Adipocyte (in vitro differentiated cells): ENCODE data around the gene MYOM3.

Experiments
- DNase-seq: peaks from one replicate; pipeline ENCODE4 v3.0.0-alpha.2; 2015; ENCODE audit warnings: low read depth
- H3K27me3 ChIP-seq: replicated peaks from 2 replicates; pipeline ENCODE4 v1.7.0; 2013; ENCODE audit warnings: mild to moderate bottlenecking, low read length, moderate library complexity; ENCODE audit not compliant: control insufficient read depth, insufficient read depth
- H3K36me3 ChIP-seq: 2 replicates; pipeline ENCODE4 v1.7.0; 2013; ENCODE audit warnings: low read length, mild to moderate bottlenecking, moderate library complexity; ENCODE audit not compliant: control insufficient read depth, insufficient read depth, severe bottlenecking
- H3K4me1 ChIP-seq: 2 replicates; pipeline ENCODE4 v1.7.0; 2013; ENCODE audit warnings: mild to moderate bottlenecking, low read length, moderate library complexity; ENCODE audit not compliant: control insufficient read depth, insufficient read depth
- H3K4me3 ChIP-seq: 2 replicates; pipeline ENCODE4 v1.7.0; 2013; ENCODE audit warnings: mild to moderate bottlenecking, low read length, moderate library complexity
- H3K9ac ChIP-seq: 2 replicates; pipeline ENCODE4 v1.7.0; 2013; ENCODE audit warnings: mild to moderate bottlenecking, low read length, moderate library complexity
- H3K9me3 ChIP-seq: 2 replicates; pipeline ENCODE4 v1.7.0; 2013; ENCODE audit warnings: mild to moderate bottlenecking, low read length, moderate library complexity; ENCODE audit not compliant: control insufficient read depth

MYOM3 gene

GRCh38 chr1:24111262-24111995 lies 506 bp downstream of the MYOM3 start:
- no peaks in the 10 kb centered on the region for H3K36me3 ChIP-seq
- no peak for DNase-seq
- peaks cover 4% of the 10 kb centered on the region for H3K27me3 ChIP-seq
- no peak overlapping the region for H3K4me3 ChIP-seq
- peaks cover 47% of the 10 kb centered on the region for H3K4me1 ChIP-seq
- no peaks in the 10 kb centered on the region for H3K9me3 ChIP-seq
- peak overlapping the region; percentile 65 for H3K9ac ChIP-seq

- H3K9ac ChIP-seq = peak overlapping the region; percentile 65
- no peak overlapping the region for H3K4me3 ChIP-seq
- DNase-seq = no peak
Measured at GRCh38 chr1:24110642-24111261, 1.2 kb downstream of the MYOM3 start.

GRCh38 chr1:24109686-24110475 lies 2.1 kb downstream of the MYOM3 start:
- H3K9ac ChIP-seq = no peak overlapping the region
- H3K9me3 ChIP-seq = no peaks in the 10 kb centered on the region
- H3K4me1 ChIP-seq = peaks cover 47% of the 10 kb centered on the region
- peaks cover 4% of the 10 kb centered on the region for H3K27me3 ChIP-seq
- no peaks in the 10 kb centered on the region for H3K36me3 ChIP-seq
- H3K4me3 ChIP-seq = no peak overlapping the region
- DNase-seq = no peak

More at GRCh38 chr1:24110642-24111261, 1.2 kb downstream of the MYOM3 start:
- H3K4me1 ChIP-seq = peaks cover 47% of the 10 kb centered on the region
- no peaks in the 10 kb centered on the region for H3K9me3 ChIP-seq
- no peaks in the 10 kb centered on the region for H3K36me3 ChIP-seq
- H3K27me3 ChIP-seq = peaks cover 4% of the 10 kb centered on the region

- no peak for DNase-seq
- Histone ChIP-seq H3K9ac (no peak overlapping the region), H3K4me1 (peaks cover 47% of the 10 kb centered on the region), H3K4me3 (no peak overlapping the region), H3K36me3 (no peaks in the 10 kb centered on the region), H3K9me3 (no peaks in the 10 kb centered on the region), H3K27me3 (no peaks in the 10 kb centered on the region)
Measured at GRCh38 chr1:24109166-24109483, 2.8 kb downstream of the MYOM3 start.

- Histone ChIP-seq H3K4me1 (peaks cover 47% of the 10 kb centered on the region), H3K9me3 (no peaks in the 10 kb centered on the region), H3K9ac (peak overlapping the region; percentile 66), H3K27me3 (no peaks in the 10 kb centered on the region), H3K36me3 (no peaks in the 10 kb centered on the region), H3K4me3 (no peak overlapping the region)
- DNase-seq = peak; percentile 54
Measured at GRCh38 chr1:24108334-24109165, 3.4 kb downstream of the MYOM3 start.

GRCh38 chr1:24107462-24108138 lies 4.3 kb downstream of the MYOM3 start:
- DNase-seq = no peak
- Histone ChIP-seq H3K9ac (peak overlapping the region; percentile 66), H3K4me3 (no peak overlapping the region), H3K36me3 (no peaks in the 10 kb centered on the region), H3K4me1 (peaks cover 45% of the 10 kb centered on the region), H3K9me3 (no peaks in the 10 kb centered on the region), H3K27me3 (no peaks in the 10 kb centered on the region)

GRCh38 chr1:24105368-24106160 lies 6.4 kb downstream of the MYOM3 start:
- Histone ChIP-seq H3K27me3 (no peaks in the 10 kb centered on the region), H3K9ac (no peak overlapping the region), H3K4me3 (no peak overlapping the region), H3K9me3 (no peaks in the 10 kb centered on the region), H3K36me3 (no peaks in the 10 kb centered on the region), H3K4me1 (peaks cover 25% of the 10 kb centered on the region)
- no peak for DNase-seq

- no peaks in the 10 kb centered on the region for H3K36me3 ChIP-seq
- peaks cover 20% of the 10 kb centered on the region for H3K4me1 ChIP-seq
- no peak overlapping the region for H3K4me3 ChIP-seq
- no peaks in the 10 kb centered on the region for H3K9me3 ChIP-seq
- no peaks in the 10 kb centered on the region for H3K27me3 ChIP-seq
- H3K9ac ChIP-seq = no peak overlapping the region
- no peak for DNase-seq
Measured at GRCh38 chr1:24104854-24105253, 7.1 kb downstream of the MYOM3 start.

- Histone ChIP-seq H3K9ac (no peak overlapping the region), H3K9me3 (no peaks in the 10 kb centered on the region), H3K27me3 (no peaks in the 10 kb centered on the region), H3K36me3 (no peaks in the 10 kb centered on the region), H3K4me3 (no peak overlapping the region), H3K4me1 (peaks cover 17% of the 10 kb centered on the region)
- no peak for DNase-seq
Measured at GRCh38 chr1:24103879-24104278, 8.1 kb downstream of the MYOM3 start.

- no peak for DNase-seq
- Histone ChIP-seq H3K4me1 (peaks cover 12% of the 10 kb centered on the region), H3K9ac (no peak overlapping the region), H3K9me3 (no peaks in the 10 kb centered on the region), H3K36me3 (no peaks in the 10 kb centered on the region), H3K4me3 (no peak overlapping the region), H3K27me3 (no peaks in the 10 kb centered on the region)
Measured at GRCh38 chr1:24103408-24103807, 8.5 kb downstream of the MYOM3 start.
